Vagina (tissue), 2 donors: ENCODE measurements around the gene DNPH1. TPM values are rescaled to one million over a fixed set of nuclear protein-coding genes. Genes with fewer than 3 reads are reported as not detected.

Experiments
- DNase-seq, 2 donors: peaks; one replicate each; pipeline ENCODE4 v3.0.0-alpha.2; 2017; ENCODE audit errors: extremely low spot score in 2 of 2
- H3K27ac ChIP-seq: fragments of 200-600 bp; sonication (generic); one replicate; pipeline ENCODE4 v1.5.1; 2019
- H3K27me3 ChIP-seq: fragments of 200-600 bp; sonication (generic); one replicate; pipeline ENCODE4 v1.5.1; 2019
- H3K36me3 ChIP-seq, 2 donors: fragments of 200-600 bp; sonication (generic); one replicate each; pipeline ENCODE4 v1.5.1; 2017 to 2019
- H3K4me1 ChIP-seq: fragments of 200-600 bp; sonication (generic); one replicate; pipeline ENCODE4 v1.5.1; 2019
- H3K4me3 ChIP-seq, 2 donors: fragments of 200-600 bp; sonication (generic); 1 replicate in 1 of 2; 2 replicates in 1 of 2; pipeline ENCODE4 v1.5.1; 2016 to 2019
- H3K9me3 ChIP-seq: fragments of 200-600 bp; sonication (generic); one replicate; pipeline ENCODE4 v1.5.1; 2019
- POLR2A ChIP-seq, 2 donors: fragments of 450-650 bp; IDR thresholded peaks; one replicate each; pipeline ENCODE4 v1.6.1; 2017; ENCODE audit warnings: antibody characterized with exemption in 2 of 2, mild to moderate bottlenecking in 2 of 2, moderate library complexity in 2 of 2
- POLR2AphosphoS5 ChIP-seq, 2 donors: sonication (generic); formaldehyde crosslinking; IDR thresholded peaks; one replicate each; pipeline ENCODE4 v1.9.0; 2017; ENCODE audit warnings: antibody characterized with exemption in 2 of 2, mild to moderate bottlenecking in 2 of 2, low read depth in 1 of 2; ENCODE audit not compliant: insufficient read depth in 1 of 2
- intact Hi-C: fragments of 100-400 bp; cut with DNase I; formaldehyde crosslinking; loops from one replicate; pipeline ENCODE4 v1.15.1; 2023
- total RNA-seq: library from RNA; depleted of rRNA; stranded (reverse); fragments of >200 nt; gene quantifications from one replicate; pipeline ENCODE4 v1.2.3, GENCODE V29; 2016
- TF ChIP-seq, protein P1 (sequence below), 3 experiments: fragments of 450-650 bp in 2 of 3; fragments of 200-600 bp in 1 of 3; sonication (generic) in 1 of 3; IDR thresholded peaks; one replicate each; pipeline ENCODE4 v1.5.1; 2017 to 2019; ENCODE audit warnings: antibody characterized with exemption in 3 of 3, mild to moderate bottlenecking in 2 of 3, moderate library complexity in 2 of 3

Gene DNPH1, protein sequence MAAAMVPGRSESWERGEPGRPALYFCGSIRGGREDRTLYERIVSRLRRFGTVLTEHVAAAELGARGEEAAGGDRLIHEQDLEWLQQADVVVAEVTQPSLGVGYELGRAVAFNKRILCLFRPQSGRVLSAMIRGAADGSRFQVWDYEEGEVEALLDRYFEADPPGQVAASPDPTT
- 61.9 TPM for total RNA-seq

DNA sequence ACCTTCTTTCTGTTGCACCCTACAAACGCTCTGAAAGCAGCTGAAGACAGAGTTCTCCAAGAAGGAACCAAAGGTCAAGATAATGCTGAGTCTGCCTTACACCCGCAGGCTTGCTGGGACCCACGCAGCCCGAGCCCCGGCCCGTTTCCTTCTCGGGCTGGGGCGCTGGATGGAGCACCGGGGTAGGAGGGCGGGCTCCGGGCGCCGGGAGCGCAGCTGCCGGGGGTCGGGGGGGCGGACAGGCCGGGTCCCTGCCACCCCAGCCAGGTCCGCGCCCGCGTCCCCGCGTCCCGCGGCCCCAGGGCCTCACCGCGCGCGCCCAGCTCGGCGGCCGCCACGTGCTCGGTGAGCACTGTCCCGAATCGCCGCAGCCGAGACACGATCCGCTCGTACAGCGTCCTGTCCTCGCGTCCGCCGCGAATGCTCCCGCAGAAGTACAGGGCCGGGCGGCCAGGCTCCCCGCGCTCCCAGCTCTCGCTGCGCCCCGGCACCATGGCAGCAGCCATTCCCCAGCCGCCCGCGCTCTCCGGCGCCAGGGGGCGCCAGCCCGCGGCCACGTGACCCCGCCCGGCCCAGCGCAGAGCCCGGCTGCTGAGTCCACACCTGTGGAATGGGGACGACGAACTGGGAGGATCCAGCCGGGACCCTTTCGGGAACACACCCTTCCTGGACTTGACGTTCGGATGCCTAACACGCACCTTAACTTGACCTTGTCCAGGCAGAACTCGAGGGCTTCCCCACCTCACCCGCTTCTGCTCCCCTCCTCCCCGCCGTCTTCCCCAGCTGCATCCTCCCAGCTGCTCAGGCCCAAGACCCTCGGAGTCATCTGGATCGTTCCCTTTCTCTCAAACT lies at the start of gene DNPH1:
Gene DNPH1, minus strand, starts transcription at position 531 of the 852 bp plus-strand sequence. Its CDS starts 25 bp downstream, at position 506.
- peak within 1 kb of the TSS; percentile 47 for H3K27ac ChIP-seq
- H3K27me3 ChIP-seq, result no peaks in the 10 kb centered on the region

DNA sequence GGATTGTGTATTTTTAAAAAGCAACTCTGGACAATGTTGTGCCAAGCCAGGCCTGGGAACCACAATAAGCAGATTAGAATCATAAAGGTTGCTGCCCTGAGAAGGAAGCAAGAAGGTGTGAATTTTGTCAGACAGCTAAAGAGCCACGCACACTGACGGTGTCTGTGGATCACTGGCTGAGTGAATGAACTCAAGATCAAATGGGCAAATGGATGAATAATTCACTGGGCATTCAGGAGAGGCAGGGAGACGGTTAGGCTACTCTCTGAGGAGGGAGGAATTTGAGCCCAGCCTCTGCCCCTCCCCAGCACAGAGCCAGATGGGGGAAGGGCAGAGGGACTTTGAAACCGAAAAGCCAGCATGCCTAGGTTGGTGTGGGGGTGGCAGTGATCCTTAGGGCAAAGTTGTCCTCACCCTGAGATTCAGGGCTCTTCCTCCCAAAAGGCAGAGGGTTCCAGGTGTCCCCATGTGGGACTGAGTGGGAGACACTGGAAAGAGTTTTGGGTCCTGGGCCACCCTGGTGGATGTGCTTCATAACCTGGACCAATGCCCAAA lies 49.3 kb upstream of the DNPH1 start:
- TF ChIP-seq POLR2A (IDR thresholded peaks at IDR 0.05) (no peak), POLR2AphosphoS5 (IDR thresholded peaks at IDR 0.05; ENCODE audit: insufficient read depth in 1 of 2, low read depth in 1 of 2) (no peak)
- TF ChIP-seq, protein P1, sequence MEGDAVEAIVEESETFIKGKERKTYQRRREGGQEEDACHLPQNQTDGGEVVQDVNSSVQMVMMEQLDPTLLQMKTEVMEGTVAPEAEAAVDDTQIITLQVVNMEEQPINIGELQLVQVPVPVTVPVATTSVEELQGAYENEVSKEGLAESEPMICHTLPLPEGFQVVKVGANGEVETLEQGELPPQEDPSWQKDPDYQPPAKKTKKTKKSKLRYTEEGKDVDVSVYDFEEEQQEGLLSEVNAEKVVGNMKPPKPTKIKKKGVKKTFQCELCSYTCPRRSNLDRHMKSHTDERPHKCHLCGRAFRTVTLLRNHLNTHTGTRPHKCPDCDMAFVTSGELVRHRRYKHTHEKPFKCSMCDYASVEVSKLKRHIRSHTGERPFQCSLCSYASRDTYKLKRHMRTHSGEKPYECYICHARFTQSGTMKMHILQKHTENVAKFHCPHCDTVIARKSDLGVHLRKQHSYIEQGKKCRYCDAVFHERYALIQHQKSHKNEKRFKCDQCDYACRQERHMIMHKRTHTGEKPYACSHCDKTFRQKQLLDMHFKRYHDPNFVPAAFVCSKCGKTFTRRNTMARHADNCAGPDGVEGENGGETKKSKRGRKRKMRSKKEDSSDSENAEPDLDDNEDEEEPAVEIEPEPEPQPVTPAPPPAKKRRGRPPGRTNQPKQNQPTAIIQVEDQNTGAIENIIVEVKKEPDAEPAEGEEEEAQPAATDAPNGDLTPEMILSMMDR (IDR thresholded peaks at IDR 0.05), result no peak
- H3K4me3 ChIP-seq, result no peak overlapping the region
- peaks cover 20% of the 10 kb centered on the region for H3K4me1 ChIP-seq
- H3K27ac ChIP-seq, result peak overlapping the region; percentile 20
- H3K9me3 ChIP-seq, result no peaks in the 10 kb centered on the region
- no peaks in the 10 kb centered on the region for H3K27me3 ChIP-seq
- intact Hi-C loops, result no loop called here
- no peaks in the 10 kb centered on the region for H3K36me3 ChIP-seq
- DNase-seq, result no peak

More for the DNA sequence above, at the start of gene DNPH1:
- Histone ChIP-seq H3K36me3 (peaks cover 0 to 6% of the 10 kb centered on the region in 2 donors), H3K4me3 (peak within 1 kb of the TSS; percentile 55 to 71), H3K4me1 (peaks cover 7% of the 10 kb centered on the region), H3K9me3 (no peaks in the 10 kb centered on the region)
- TF ChIP-seq POLR2A (IDR thresholded peaks at IDR 0.05), result no peak
- TF ChIP-seq, protein P1 (IDR thresholded peaks at IDR 0.05), result peak; percentile 83 to 89 (median 87)
- no peak for DNase-seq
- intact Hi-C loops, result no loop called here

DNA sequence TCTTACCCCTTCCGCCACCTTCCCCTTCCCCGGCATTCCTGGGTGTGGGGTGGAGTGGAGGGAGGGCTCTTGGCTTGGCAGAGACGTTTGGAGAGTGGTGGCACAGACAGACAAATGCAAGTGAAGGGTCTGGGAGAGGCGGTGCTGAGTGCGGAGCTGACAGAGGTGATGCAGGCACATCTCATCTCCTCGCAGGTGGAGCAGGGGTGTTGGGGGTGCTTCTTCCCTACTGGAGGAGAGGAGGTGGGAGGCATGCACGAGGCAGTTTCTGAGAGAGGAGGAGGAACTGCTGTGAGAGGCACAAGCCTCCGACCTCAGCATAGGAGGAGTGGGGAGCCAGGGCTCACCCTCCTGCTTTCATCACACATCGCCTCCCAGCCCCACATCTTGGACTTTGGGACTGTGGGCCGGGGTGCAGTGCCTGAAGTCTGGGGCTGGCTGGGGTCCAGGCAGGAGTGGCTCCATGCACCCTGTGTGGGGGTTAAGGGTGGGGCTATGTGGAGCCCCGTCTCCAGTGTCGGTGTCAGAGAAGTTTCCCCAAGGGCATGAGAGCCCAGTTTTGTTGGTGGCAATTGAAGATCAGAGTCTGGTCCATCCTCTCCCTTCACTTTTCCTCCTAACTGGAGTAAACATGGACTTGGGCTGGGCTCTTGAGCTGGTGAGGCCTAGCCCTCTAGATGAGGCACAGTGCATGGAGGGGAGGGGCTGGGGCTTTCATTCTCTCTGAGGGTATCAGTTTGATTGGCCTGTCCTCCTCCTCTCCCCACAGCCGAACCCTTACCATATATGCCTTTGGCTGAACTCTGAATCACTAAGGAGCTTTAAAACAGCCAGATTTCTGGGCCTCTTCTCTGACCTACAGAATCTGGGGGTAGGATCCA lies 48.6 kb upstream of the DNPH1 start:
- Histone ChIP-seq H3K4me3 (no peak overlapping the region), H3K36me3 (no peaks in the 10 kb centered on the region), H3K27ac (peak overlapping the region; percentile 20), H3K9me3 (no peaks in the 10 kb centered on the region), H3K27me3 (no peaks in the 10 kb centered on the region), H3K4me1 (peaks cover 20% of the 10 kb centered on the region)
- intact Hi-C loops, result no loop called here
- TF ChIP-seq POLR2A (IDR thresholded peaks at IDR 0.05) (no peak), POLR2AphosphoS5 (IDR thresholded peaks at IDR 0.05; ENCODE audit: insufficient read depth in 1 of 2, low read depth in 1 of 2) (no peak)
- TF ChIP-seq, protein P1 (IDR thresholded peaks at IDR 0.05), result no peak
- DNase-seq, result no peak

DNA sequence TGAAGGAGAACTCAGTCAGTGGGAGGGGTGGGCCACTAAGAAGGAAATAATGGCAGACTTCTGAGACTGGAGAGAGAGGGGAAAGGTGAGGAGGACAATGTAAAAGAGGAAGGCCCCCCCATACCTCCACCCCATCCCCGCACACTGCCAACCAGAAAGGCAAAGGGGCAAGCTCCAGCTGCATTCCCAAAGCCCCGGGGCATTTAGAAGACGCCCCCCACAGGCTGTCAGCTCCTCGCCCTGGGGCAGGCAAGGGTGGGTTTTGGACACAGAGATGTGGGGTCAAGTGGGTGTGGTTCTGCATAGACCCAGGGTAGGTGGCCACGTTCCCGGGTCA lies 48.0 kb upstream of the DNPH1 start:
- Histone ChIP-seq H3K4me1 (peaks cover 20% of the 10 kb centered on the region), H3K27ac (no peak overlapping the region), H3K27me3 (no peaks in the 10 kb centered on the region), H3K36me3 (no peaks in the 10 kb centered on the region), H3K9me3 (no peaks in the 10 kb centered on the region), H3K4me3 (no peak overlapping the region)
- intact Hi-C loops, result no loop called here
- no peak for DNase-seq
- TF ChIP-seq, protein P1 (IDR thresholded peaks at IDR 0.05), result no peak
- TF ChIP-seq POLR2A (IDR thresholded peaks at IDR 0.05) (no peak), POLR2AphosphoS5 (IDR thresholded peaks at IDR 0.05; ENCODE audit: insufficient read depth in 1 of 2, low read depth in 1 of 2) (no peak)
